OCI-LY1 (cell line): ENCODE measurements around the gene PSEN1.
A peak's percentile ranks its signal among the peaks of the same experiment; 100 is the strongest.

Source experiments
- H2AFZ ChIP-seq: fragments of 200-600 bp; sonication (generic), shearing (Covaris generic); 2 replicates; pipeline ENCODE4 v1.6.0; 2014; ENCODE audit warnings: antibody characterized with exemption, mild to moderate bottlenecking, low read length
- H3F3A ChIP-seq: fragments of 200-600 bp; sonication (generic), shearing (Covaris generic); 2 replicates; pipeline ENCODE4 v1.6.0; 2014; ENCODE audit warnings: mild to moderate bottlenecking, antibody characterized with exemption, low read length, moderate library complexity; ENCODE audit not compliant: insufficient read depth
- H3K27ac ChIP-seq: fragments of 200-600 bp; sonication (generic); 2 replicates; pipeline ENCODE4 v1.5.1; 2014; ENCODE audit warnings: low read length, mixed run types, mild to moderate bottlenecking, low read depth; ENCODE audit not compliant: poor library complexity, severe bottlenecking
- H3K27me3 ChIP-seq: fragments of 200-600 bp; sonication (generic); 2 replicates; pipeline ENCODE4 v1.6.0; 2014; ENCODE audit warnings: antibody characterized with exemption, mild to moderate bottlenecking, low read length, moderate library complexity; ENCODE audit not compliant: insufficient read depth
- H3K36me3 ChIP-seq: fragments of 200-600 bp; sonication (generic); 2 replicates; pipeline ENCODE4 v1.6.1; 2014; ENCODE audit warnings: mild to moderate bottlenecking, antibody characterized with exemption, low read length, moderate library complexity, mixed read lengths; ENCODE audit not compliant: insufficient read depth
- H3K4me1 ChIP-seq: fragments of 200-600 bp; sonication (generic); 2 replicates; pipeline ENCODE4 v1.5.1; 2014; ENCODE audit warnings: mild to moderate bottlenecking, low read length, moderate library complexity; ENCODE audit not compliant: insufficient read depth, severe bottlenecking
- H3K4me2 ChIP-seq: fragments of 200-600 bp; sonication (generic), shearing (Covaris generic); 2 replicates; pipeline ENCODE4 v1.6.1; 2014; ENCODE audit warnings: low read length
- H3K4me3 ChIP-seq: fragments of 200-600 bp; sonication (generic); 2 replicates; pipeline ENCODE4 v1.5.1; 2014; ENCODE audit warnings: low read length, low read depth, mild to moderate bottlenecking, mixed read lengths; ENCODE audit not compliant: poor library complexity, severe bottlenecking
- H3K79me2 ChIP-seq: fragments of 200-600 bp; shearing (Covaris generic); 2 replicates; pipeline ENCODE4 v1.6.1; 2016; ENCODE audit warnings: mixed run types, low read length, mixed read lengths; ENCODE audit not compliant: insufficient read depth
- H3K9ac ChIP-seq: fragments of 200-600 bp; sonication (generic), shearing (Covaris generic); 2 replicates; pipeline ENCODE4 v1.6.1; 2014; ENCODE audit warnings: mild to moderate bottlenecking, low read length, mixed read lengths
- H3K9me2 ChIP-seq: fragments of 200-600 bp; sonication (generic), shearing (Covaris generic); 2 replicates; pipeline ENCODE4 v1.6.1; 2014; ENCODE audit warnings: low read depth, mild to moderate bottlenecking, low read length, mixed read lengths
- H3K9me3 ChIP-seq: fragments of 200-600 bp; shearing (Covaris generic); 2 replicates; pipeline ENCODE4 v1.6.1; 2014; ENCODE audit warnings: low read length, mixed read lengths
- H4K20me1 ChIP-seq: fragments of 200-600 bp; sonication (generic), shearing (Covaris generic); 2 replicates; pipeline ENCODE4 v1.6.0; 2016; ENCODE audit warnings: mild to moderate bottlenecking, low read length; ENCODE audit not compliant: insufficient read depth
- CTCF ChIP-seq: fragments of 200-600 bp; sonication (generic), shearing (Covaris generic); IDR thresholded peaks from 2 replicates; pipeline ENCODE4 v1.5.1; 2017; ENCODE audit warnings: mild to moderate bottlenecking, antibody characterized with exemption, low read length, moderate library complexity, mixed read lengths
- EZH2 ChIP-seq: fragments of 200-600 bp; sonication (generic), shearing (Covaris generic); IDR thresholded peaks from 2 replicates; pipeline ENCODE4 v1.8.0; 2017; ENCODE audit warnings: borderline replicate concordance, mixed run types, mild to moderate bottlenecking, antibody characterized with exemption, low read length, moderate library complexity, mixed read lengths

PSEN1 gene

GRCh38 chr14:73221945-73222344 lies 85.6 kb downstream of the PSEN1 start:
- Histone ChIP-seq H3K9me2 (no peaks in the 10 kb centered on the region), H3K36me3 (peaks cover 28% of the 10 kb centered on the region; the same call in 1 of the 2 replicates), H4K20me1 (no peaks in the 10 kb centered on the region), H3K4me1 (peaks cover 34% of the 10 kb centered on the region), H3K9me3 (no peaks in the 10 kb centered on the region), H3K9ac (no peak overlapping the region), H3K79me2 (no peaks in the 10 kb centered on the region), H3K4me3 (no peak overlapping the region), H3K27me3 (no peaks in the 10 kb centered on the region), H3K4me2 (no peak overlapping the region), H3K27ac (no peak overlapping the region), H2AFZ (no peak overlapping the region), H3F3A (no peaks in the 10 kb centered on the region)
- no peak for TF ChIP-seq CTCF
- no peak for TF ChIP-seq EZH2

GRCh38 chr14:73223049-73223448 lies 86.7 kb downstream of the PSEN1 start:
- H3K9me3 ChIP-seq = no peaks in the 10 kb centered on the region
- TF ChIP-seq CTCF (peak; percentile 37; the same call in 1 of the 2 replicates), EZH2 (no peak)
- H3K27ac ChIP-seq = peak overlapping the region; percentile 69
- peak overlapping the region; percentile 44; the same call in 1 of the 2 replicates for H3K4me2 ChIP-seq
- no peaks in the 10 kb centered on the region for H3K27me3 ChIP-seq
- H2AFZ ChIP-seq = no peak overlapping the region
- H4K20me1 ChIP-seq = no peaks in the 10 kb centered on the region
- H3F3A ChIP-seq = no peaks in the 10 kb centered on the region
- peaks cover 34% of the 10 kb centered on the region for H3K4me1 ChIP-seq
- no peak overlapping the region for H3K4me3 ChIP-seq
- no peaks in the 10 kb centered on the region for H3K9me2 ChIP-seq
- no peaks in the 10 kb centered on the region for H3K79me2 ChIP-seq
- H3K9ac ChIP-seq = peak overlapping the region; percentile 25; the same call in 1 of the 2 replicates
- H3K36me3 ChIP-seq = peaks cover 21% of the 10 kb centered on the region; the same call in 1 of the 2 replicates

DNA sequence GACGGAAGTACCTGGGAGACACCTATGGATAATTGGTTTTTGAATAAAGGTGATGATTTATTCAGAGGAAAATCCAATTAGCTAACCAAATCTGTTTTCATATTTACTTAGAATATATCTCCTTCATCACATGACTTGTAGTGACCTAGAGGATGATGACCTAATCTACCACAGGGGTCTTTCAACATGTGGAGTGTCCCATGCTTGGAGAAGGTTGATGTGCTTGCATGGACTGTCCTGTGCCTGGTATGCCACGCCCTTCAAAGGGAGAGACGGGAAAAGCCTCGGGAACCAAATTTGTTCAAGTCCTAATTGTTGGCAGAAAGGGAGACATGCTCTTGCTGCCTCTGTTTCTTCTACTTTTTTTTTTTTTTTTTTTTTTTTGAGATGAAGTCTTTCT lies 89.2 kb downstream of the PSEN1 start:
- Histone ChIP-seq H3K4me3 (no peak overlapping the region), H3K36me3 (no peaks in the 10 kb centered on the region), H3K27ac (no peak overlapping the region), H3K4me1 (peaks cover 34% of the 10 kb centered on the region), H4K20me1 (no peaks in the 10 kb centered on the region), H3K4me2 (no peak overlapping the region), H3K27me3 (no peaks in the 10 kb centered on the region), H3K9me3 (no peaks in the 10 kb centered on the region), H3K79me2 (no peaks in the 10 kb centered on the region), H3K9me2 (no peaks in the 10 kb centered on the region), H3K9ac (no peak overlapping the region), H2AFZ (no peak overlapping the region), H3F3A (no peaks in the 10 kb centered on the region)
- TF ChIP-seq CTCF (no peak), EZH2 (no peak)
